ENCODE data around the gene TPD52L2.

Gene TPD52L2

DNA sequence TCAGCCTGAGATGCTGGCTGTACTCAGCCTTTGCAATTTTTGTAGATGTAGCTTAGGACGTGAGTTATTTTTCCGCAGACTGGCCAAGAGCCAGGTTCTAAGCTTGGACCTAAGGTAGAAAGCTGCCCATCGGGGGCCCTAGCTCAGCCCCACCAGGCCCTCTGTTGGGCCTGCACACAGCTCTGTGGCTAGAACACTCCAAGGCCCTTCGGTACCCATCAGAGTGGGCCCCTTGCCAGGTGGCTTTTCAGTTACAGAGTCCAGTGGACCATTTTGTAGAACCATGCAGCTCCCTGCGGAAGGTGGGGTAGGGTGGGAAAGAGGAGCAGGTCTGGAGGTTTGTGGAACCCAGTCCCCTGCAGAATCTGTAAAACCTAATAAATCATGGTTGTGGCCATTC lies 68.6 kb downstream of the TPD52L2 start:
- no peak for ATAC-seq

DNA sequence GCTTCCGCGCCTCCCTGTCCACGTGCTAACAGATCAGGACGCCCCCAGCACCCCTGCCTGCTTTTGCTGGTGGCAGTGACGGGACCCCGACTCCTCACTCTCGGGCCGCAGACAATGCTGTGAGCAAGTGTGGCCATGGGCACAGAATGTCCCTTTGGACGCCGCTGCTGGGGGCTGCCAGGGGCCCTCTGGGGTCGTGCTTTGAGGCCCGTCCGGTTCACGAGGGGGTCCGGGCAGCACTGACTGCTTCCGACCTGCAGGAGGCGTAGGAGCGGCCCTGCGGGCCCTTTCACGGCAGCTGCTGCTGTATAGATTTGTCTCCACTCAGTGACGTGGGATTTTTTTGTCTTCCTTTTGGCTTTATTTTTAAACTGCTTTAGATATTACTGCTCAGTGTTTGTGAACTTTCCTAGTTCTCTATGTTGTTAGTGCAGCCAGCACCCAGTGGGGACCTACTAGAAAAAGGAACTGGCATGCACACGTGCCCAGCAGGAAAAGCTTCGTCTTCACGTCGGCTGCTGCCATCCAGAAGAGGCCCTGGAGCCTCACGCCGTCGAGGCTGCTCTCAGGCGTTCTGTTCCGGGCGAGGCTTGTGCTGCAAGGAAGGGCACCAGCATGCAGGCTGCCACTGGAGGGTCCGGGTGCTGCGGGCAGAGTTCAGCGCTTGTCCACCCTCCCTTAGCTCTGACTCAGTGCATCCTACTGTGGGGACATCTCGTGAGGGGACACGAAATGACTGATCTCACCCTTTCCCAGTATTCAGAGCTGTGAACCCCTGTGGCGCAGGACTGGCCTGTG lies 69.4 kb downstream of the TPD52L2 start:
- no peak for ATAC-seq

DNA sequence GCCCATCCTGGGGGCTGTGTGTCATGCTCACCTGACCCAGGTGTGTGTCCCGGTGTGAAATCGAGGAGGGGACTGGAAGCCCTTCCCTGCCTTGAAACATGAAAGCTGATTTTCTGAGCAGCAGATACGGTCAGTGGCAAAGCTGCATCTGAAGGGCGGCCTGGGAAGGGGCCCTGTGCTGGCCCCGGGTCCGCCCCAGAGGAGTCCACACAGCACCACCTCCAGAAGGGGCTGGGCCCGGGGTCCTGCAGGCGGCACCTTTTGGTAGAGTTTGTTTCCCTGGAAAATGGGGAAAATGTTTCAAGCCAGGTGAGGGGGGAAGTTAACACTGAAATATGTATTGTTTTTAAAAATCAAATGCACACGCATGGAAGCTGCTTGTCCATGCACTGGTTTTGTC lies 70.4 kb downstream of the TPD52L2 start:
- ATAC-seq, result no peak

DNA sequence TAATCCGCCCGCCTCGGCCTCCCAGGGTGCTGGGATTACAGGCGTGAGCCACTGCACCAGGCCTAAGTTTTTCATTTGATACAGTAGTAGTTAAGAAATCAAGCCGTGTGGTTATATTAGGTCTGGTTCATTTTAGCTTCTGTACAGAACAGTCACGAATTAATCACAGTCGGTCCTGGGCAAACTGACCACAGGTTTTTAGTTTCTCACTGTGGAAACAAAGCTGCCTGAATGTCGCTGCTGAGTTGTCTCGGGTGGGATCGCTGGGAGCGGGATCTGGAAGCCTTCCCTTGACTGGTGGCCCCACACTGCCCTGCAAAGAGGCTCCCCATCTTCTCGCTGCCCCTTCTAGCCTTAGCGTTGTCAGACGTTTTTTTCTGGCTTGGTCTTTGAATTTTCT lies 72.5 kb downstream of the TPD52L2 start:
- no peak for ATAC-seq

DNA sequence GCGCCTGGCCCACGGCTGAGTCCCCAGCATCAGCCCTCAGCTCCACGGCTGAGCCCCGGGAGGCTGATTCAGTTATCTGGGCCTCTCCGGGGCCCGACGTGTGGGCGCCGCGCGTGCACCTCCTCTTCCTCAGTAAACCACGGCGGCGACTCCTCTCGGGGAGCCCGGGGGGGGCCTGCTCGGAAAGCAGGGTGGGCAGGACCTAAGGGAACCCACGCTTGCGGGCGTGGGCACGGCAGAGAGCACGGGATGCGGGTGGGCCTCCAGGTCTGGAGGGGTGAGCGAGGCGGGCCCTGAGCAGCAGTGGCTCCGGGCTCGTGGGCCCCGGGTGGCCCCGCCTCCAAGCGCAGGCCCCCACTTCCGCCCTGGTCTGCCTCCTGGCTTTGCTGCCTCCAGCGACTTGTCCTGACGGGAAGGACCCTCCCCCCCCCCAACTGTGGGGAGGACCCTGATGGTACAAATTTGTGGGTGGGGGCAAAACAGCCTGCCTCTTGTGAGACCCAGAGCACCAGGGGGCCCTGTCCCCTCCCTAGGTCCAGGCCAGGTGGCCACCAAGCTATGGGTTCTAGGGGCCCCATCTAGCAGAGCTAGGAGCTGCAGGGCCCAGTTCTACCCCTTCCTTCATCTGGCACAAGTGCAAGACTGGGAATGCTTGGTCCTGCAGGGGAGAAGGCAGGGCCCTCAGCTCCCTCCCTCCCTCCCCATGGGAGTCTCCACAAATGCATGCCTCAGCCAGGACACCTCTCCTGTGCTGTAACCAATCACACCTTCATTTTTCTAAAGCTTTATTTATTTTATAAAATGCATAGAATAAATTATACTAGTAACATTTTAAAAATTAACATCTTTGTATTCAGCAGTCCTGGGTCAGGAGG lies 74.2 kb downstream of the TPD52L2 start:
- ATAC-seq, result no peak

DNA sequence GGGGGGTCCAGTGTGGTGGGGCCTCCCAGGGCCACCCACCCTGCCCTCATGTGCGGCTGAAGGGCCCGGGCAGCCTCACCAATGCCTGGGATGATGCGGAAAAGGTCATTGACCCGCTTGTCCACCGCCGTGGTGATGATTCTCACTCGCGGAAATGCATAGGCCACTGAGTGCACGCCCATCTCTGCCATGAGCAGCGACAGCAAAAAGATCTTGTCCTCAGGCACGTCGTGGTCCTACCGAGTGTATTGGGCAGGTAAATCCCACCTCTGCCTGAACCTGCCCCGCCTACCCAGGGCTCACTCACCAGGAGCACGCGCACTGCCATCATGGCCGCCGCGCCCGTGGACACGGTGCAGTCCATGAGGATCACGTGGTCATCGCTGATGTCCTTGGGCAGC lies 75.0 kb downstream of the TPD52L2 start:
- no peak for ATAC-seq

DNA sequence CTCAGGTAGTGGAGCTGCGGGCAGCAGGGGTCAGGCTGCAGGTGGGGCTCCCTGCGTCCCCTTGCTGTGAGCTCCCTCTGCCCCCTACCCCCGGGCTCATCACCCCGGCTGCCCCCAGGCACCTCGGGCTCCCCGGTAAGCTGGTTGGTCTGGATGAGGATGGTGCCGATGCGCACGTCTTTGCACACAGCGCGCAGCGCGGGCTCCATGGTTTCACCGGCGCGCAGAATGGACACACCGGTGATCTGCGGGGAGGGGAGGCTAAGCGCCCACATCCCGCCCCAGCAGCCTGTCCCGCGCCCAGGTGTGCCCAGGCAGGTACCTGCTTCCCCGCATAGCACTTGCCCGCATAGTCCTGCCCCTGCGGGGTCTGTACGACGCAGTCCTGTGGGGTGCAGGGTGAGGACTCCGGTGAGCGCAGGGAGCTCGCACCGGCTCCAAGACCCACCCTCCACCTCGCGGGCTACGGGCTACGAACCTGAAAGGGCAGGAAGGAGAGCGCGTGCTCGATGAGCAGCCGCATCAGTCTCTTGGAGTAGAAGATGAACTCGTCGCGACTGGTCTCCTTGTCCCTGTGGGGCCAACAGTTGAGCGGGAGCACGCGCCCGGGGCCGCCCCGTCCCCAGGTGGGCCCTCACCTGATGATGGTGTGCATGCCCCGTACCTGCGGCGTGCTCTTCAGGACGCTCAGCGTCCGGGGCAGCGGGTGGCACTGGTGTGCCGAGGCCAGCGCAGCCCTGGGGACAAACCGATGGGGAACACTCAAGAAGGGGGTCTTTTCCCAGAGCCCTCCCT lies 75.6 kb downstream of the TPD52L2 start:
- ATAC-seq, result no peak
